HepG2 (cell line): ENCODE data around the gene TOP3B. TPM values are rescaled to one million over a fixed set of nuclear protein-coding genes. Genes with fewer than 3 reads are reported as not detected.

Experiments used
- ATAC-seq: fragments of 200-7000 bp; cut with Tn5 transposase; 3 replicates; pipeline ENCODE4 v1.9.1; 2020; ENCODE audit warnings: mild to moderate bottlenecking, moderate library complexity
- BruUV-seq: library from RNA; stranded (reverse); fragments of 400-500 nt; replicated peaks from 2 replicates; lab custom pipeline; 2021; lab: Mats Ljungman, UMichigan
- CTCF ChIA-PET: fragments of 300-600 bp; formaldehyde crosslinking; extraction: SDS; loops from one replicate; lab custom pipeline; 2021; ENCODE audit warnings: low total read pairs, inconsistent platforms, low intra/inter-chr PET ratio; lab: Yijun Ruan, JAX
- POLR2A ChIA-PET: fragments of 350-600 bp; sonication (Branson Sonifier 250); formaldehyde crosslinking; loops from one replicate; lab custom pipeline; 2020; ENCODE audit warnings: antibody characterized with exemption, inconsistent platforms; lab: Yijun Ruan, JAX
- DNase-seq: peaks from one replicate; pipeline ENCODE4 v3.0.0-alpha.2; 2015; ENCODE audit warnings: low spot score
- FAIRE-seq: peaks from 3 replicates; lab custom pipeline; 2011; peaks lifted over from hg19 to GRCh38; lab: Jason Lieb, UNC
- H2AFZ ChIP-seq: one replicate; pipeline ENCODE4 v1.6.1; 2011; ENCODE audit warnings: low read length, inconsistent platforms
- H3K27ac ChIP-seq: fragments of 300-600 bp; 3 replicates; pipeline ENCODE4 v1.8.0; 2011; ENCODE audit warnings: mixed run types, mild to moderate bottlenecking, mixed read lengths, low read length, inconsistent platforms; ENCODE audit not compliant: insufficient read depth; ENCODE audit errors: extremely low read length
- H3K27me3 ChIP-seq, 2 experiments: fragments of 200-600 bp in 1 of 2; 2 replicates in 1 of 2; 3 replicates in 1 of 2; pipeline versions ENCODE4 v1.6.0 to v1.8.0; 2011; ENCODE audit warnings: low read length in 2 of 2, mild to moderate bottlenecking in 2 of 2, moderate library complexity in 2 of 2, inconsistent platforms in 1 of 2; ENCODE audit not compliant: insufficient read depth in 2 of 2, control insufficient read depth in 1 of 2
- H3K36me3 ChIP-seq, 2 experiments: fragments of 200-600 bp in 1 of 2; replicated peaks in 1 of 2; 2 replicates in 1 of 2; 3 replicates in 1 of 2; pipeline versions ENCODE4 v1.5.1 to v1.8.0; 2011; ENCODE audit warnings: low read length in 2 of 2, inconsistent platforms in 1 of 2; ENCODE audit not compliant: insufficient read depth in 2 of 2, control insufficient read depth in 1 of 2
- H3K4me1 ChIP-seq: 2 replicates; pipeline ENCODE4 v1.5.1; 2012; ENCODE audit warnings: low read length, inconsistent platforms; ENCODE audit not compliant: insufficient read depth
- H3K4me2 ChIP-seq: 2 replicates; pipeline ENCODE4 v1.6.0; 2011; ENCODE audit warnings: low read depth, low read length, inconsistent platforms
- H3K4me3 ChIP-seq, 3 experiments: fragments of 200-600 bp in 1 of 3; sonication (generic), shearing (Covaris generic) in 1 of 3; replicated peaks in 1 of 3; 2 replicates each; pipeline ENCODE4 v1.5.1; 2011 to 2016; ENCODE audit warnings: low read length in 3 of 3, inconsistent platforms in 2 of 3, low read depth in 2 of 3, mild to moderate bottlenecking in 2 of 3, control low read depth in 1 of 3, mixed read lengths in 1 of 3; ENCODE audit not compliant: insufficient read depth in 1 of 3
- H3K79me2 ChIP-seq: one replicate; pipeline ENCODE4 v1.6.1; 2011; ENCODE audit warnings: low read length, inconsistent platforms; ENCODE audit not compliant: insufficient read depth
- H3K9ac ChIP-seq: 2 replicates; pipeline ENCODE4 v1.6.0; 2011; ENCODE audit warnings: mild to moderate bottlenecking, low read depth, low read length, inconsistent platforms; ENCODE audit not compliant: insufficient read depth
- H3K9me3 ChIP-seq: 2 replicates; pipeline ENCODE4 v1.5.1; 2012; ENCODE audit warnings: mild to moderate bottlenecking, low read length
- H4K20me1 ChIP-seq: 2 replicates; pipeline ENCODE4 v1.6.0; 2011; ENCODE audit warnings: inconsistent platforms, mild to moderate bottlenecking, low read length, moderate library complexity; ENCODE audit not compliant: insufficient read depth
- AGO2 ChIP-seq: fragments of 200-400 bp; formaldehyde crosslinking; optimal IDR thresholded peaks from 2 replicates; pipeline ENCODE3; 2017; ENCODE audit warnings: mild to moderate bottlenecking, low read depth, low read length, moderate library complexity
- AKAP8 ChIP-seq: sonication (generic); formaldehyde crosslinking; IDR thresholded peaks from 2 replicates; pipeline ENCODE4 v1.5.1; 2020; ENCODE audit warnings: mild to moderate bottlenecking, missing genetic modification reagents
- CHD4 ChIP-seq: fragments of 200-600 bp; sonication (generic); IDR thresholded peaks from 2 replicates; pipeline ENCODE4 v1.7.0; 2017; ENCODE audit warnings: mild to moderate bottlenecking, low read length, borderline replicate concordance
- ETV5 ChIP-seq: IDR thresholded peaks from 2 replicates; pipeline ENCODE4 v1.6.1; 2018; ENCODE audit warnings: missing biosample characterization, missing genetic modification reagents, inconsistent platforms, borderline replicate concordance
- HCFC1 ChIP-seq: fragments of 150-350 bp; IDR thresholded peaks from 2 replicates; pipeline ENCODE4 v1.6.1; 2014; ENCODE audit warnings: low read depth, low read length
- HNF4A ChIP-seq: sonication (generic); formaldehyde crosslinking; IDR thresholded peaks from 2 replicates; pipeline ENCODE4 v1.4.0; 2020; ENCODE audit warnings: missing genetic modification reagents
- KLF15 ChIP-seq: sonication (generic); formaldehyde crosslinking; IDR thresholded peaks from 2 replicates; pipeline ENCODE4 v1.8.1; 2023; ENCODE audit warnings: borderline replicate concordance, mild to moderate bottlenecking, inconsistent platforms, missing genetic modification reagents, mixed read lengths
- POLR2A ChIP-seq, 2 experiments: IDR thresholded peaks; 2 replicates each; pipeline ENCODE4 v1.6.1; 2011; ENCODE audit warnings: low read depth in 2 of 2, low read length in 2 of 2, mild to moderate bottlenecking in 1 of 2, moderate library complexity in 1 of 2; ENCODE audit not compliant: insufficient read depth in 1 of 2
- SAFB2 ChIP-seq: sonication (generic); formaldehyde crosslinking; IDR thresholded peaks from 2 replicates; pipeline ENCODE4 v1.5.1; 2020; ENCODE audit warnings: missing genetic modification reagents, low read depth, mild to moderate bottlenecking, borderline replicate concordance
- ZBTB21 ChIP-seq: sonication (generic); formaldehyde crosslinking; IDR thresholded peaks from 2 replicates; pipeline ENCODE4 v1.4.0; 2020; ENCODE audit warnings: missing genetic modification reagents
- WGBS: methylation state at CpG from one replicate; pipeline ENCODE4 v1.1.6; 2017; ENCODE audit warnings: low lambda C conversion rate; 5-methylcytosine and 5-hydroxymethylcytosine counted together
- in situ Hi-C: cut with HindIII; loops from 2 replicates; pipeline ENCODE4 v1.10.0; 2017; ENCODE audit warnings: low pct_unique_long_range_greater_than_20kb; ENCODE audit not compliant: extremely low pct_ligation_motif_present
- intact Hi-C: fragments of 100-400 bp; cut with micrococcal nuclease; formaldehyde crosslinking; loops from one replicate; pipeline ENCODE4 v1.10.0; 2022; ENCODE audit not compliant: unreplicated experiment
- polyA plus RNA-seq, 8 experiments: library from polyadenylated mRNA; depleted of rRNA in 3 of 8; stranded (reverse) in 7 of 8; unstranded in 1 of 8; fragments of >200 nt; fragmentation: Illumina TruSeq in 4 of 8; extraction: Trizol in 4 of 8; gene quantifications; 2 replicates each; pipeline versions ENCODE4 v1.2.1 to v1.2.3, GENCODE V29; 2011 to 2016; ENCODE audit warnings: low read depth in 4 of 8, missing spikeins in 1 of 8, mixed read lengths in 1 of 8; ENCODE audit not compliant: insufficient read depth in 1 of 8
- total RNA-seq, 5 experiments: library from RNA; depleted of rRNA; stranded (reverse); fragments of >200 nt; fragmentation: Illumina TruSeq; extraction: Trizol; gene quantifications; 2 replicates each; pipeline ENCODE4 v1.2.3, GENCODE V29; 2016; ENCODE audit warnings: low read depth in 1 of 5
- TF ChIP-seq, protein P1 (sequence below): sonication (generic); formaldehyde crosslinking; IDR thresholded peaks from 2 replicates; pipeline ENCODE4 v1.4.0; 2020; ENCODE audit warnings: missing genetic modification reagents, borderline replicate concordance
- TF ChIP-seq, protein P2 (sequence below): IDR thresholded peaks from 2 replicates; pipeline ENCODE4 v1.6.1; 2016; ENCODE audit warnings: low read depth, control low read depth

TOP3B gene
- total and polyA plus RNA-seq, 2 of the 13 experiments (the other 11 are each of a cell fraction or from before 2014, with no cell fraction given) = 28.5 to 29.7 TPM

DNA sequence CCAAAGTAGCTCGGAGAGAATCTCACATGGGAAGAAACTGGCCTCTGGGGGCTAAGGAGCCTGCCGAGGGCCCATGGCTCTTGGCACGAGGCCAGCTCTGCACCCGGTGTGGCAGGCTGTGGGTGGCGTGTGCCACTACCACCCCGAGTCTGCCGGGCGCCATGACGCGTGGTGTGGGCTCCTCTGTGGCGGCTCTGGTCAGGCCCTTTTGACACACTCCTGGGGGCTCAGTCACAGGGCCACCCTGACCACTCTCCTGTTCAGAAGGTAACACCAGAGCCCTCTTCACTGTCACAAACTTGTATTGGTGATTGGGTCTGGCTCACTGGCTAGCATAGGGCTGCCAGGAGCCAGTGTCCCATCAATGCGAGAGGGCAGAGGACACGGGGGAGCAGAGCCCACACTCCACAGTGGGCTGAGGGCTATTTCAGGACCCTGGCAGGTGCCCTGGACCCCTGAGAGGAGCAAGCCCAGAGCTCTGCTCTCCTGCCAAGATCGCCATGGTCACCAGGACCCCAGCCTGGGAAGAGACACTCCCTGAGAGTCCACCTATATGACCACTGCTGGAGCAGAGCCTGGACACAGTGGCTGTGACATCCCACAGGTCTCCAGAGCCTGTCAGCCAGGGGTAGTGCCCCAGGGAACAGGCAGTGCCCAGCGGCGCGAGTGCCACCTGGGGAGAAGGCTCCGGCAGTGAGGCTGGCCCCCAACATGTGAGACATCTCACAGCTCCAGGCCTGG is 21.3 kb downstream of the TOP3B start:
- intact Hi-C loops = no loop called here
- in situ Hi-C loops = no loop called here
- Histone ChIP-seq H3K27ac (no peak overlapping the region), H2AFZ (no peak overlapping the region), H3K9ac (no peak overlapping the region), H3K27me3 (no peaks in the 10 kb centered on the region), H3K4me1 (no peaks in the 10 kb centered on the region), H3K4me3 (no peak overlapping the region), H4K20me1 (no peaks in the 10 kb centered on the region), H3K4me2 (no peak overlapping the region), H3K9me3 (no peaks in the 10 kb centered on the region), H3K79me2 (no peaks in the 10 kb centered on the region), H3K36me3 (peaks cover 18 to 50% of the 10 kb centered on the region in 2 experiments; a peak in 4 of 5 replicates)
- TF ChIP-seq AGO2 (peak; percentile 42), ETV5 (CRISPR knock-in tag) (no peak), ZBTB21 (CRISPR knock-in tag) (no peak)
- WGBS = 89% methylated on average over 9 of the region's 18 CpGs
- ChIA-PET CTCF (no interaction called here), POLR2A (no interaction called here)
- DNase-seq (no peak), FAIRE-seq (no peak), ATAC-seq (no peak)
- BruUV-seq = no TSS peak

DNA sequence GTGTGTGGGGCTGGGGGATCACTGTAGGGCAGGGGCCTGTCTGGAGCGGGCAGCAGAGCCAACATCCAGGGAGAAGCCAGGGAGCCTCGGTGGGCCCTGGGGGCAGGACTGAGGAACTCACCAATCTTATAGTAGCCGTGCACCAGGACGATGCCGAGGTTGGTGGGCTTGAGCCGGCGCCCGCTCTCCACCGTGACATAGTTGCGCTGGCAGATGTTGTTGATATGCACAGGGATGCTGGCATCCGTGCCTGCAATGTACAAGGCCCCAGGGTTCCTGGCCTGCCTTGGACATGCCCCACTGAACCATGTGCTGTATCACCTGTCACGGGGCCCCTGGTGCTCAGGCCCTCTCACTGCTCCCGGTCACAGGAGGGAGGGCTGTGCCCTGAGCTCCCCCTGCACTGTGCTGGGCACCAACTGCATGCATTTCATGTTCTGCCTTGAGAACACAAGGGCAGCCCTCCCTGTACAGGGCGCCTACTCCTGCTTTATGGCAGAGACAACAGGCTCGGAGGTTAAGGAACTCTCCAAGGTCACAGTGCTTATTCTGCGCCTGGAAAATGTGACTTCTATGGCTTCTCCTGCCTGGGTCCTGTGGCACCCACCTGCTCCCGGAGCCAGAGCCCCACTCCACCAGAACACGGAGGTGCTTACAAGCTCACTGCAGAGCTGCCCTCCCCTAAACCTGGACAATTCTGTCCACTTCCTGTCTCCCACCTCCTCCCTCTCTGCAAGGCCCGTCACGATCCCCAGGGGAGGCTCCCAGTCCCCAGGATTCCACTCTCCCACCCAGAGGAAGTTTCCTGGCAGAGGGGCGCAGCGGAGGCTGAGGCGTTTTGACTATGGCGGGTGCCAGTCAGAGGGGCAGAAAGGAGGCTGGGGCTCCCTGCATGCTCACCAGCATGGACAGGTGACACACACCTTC is 22.1 kb downstream of the TOP3B start:
- H4K20me1 ChIP-seq = no peaks in the 10 kb centered on the region
- no peak for FAIRE-seq
- BruUV-seq = no TSS peak
- no peak for DNase-seq
- in situ Hi-C loops (no loop called here), intact Hi-C loops (no loop called here)
- no peaks in the 10 kb centered on the region for H3K9me3 ChIP-seq
- H3K4me1 ChIP-seq = no peaks in the 10 kb centered on the region
- no peak overlapping the region for H2AFZ ChIP-seq
- POLR2A ChIA-PET = no interaction called here
- WGBS = 100% methylated on average over 7 of the region's 24 CpGs
- H3K4me2 ChIP-seq = no peak overlapping the region
- CTCF ChIA-PET = no interaction called here
- no peaks in the 10 kb centered on the region for H3K79me2 ChIP-seq
- no peak overlapping the region for H3K4me3 ChIP-seq
- no peaks in the 10 kb centered on the region for H3K27me3 ChIP-seq
- ATAC-seq = no peak; the same call in 2 of the 3 replicates
- no peak overlapping the region for H3K27ac ChIP-seq
- H3K9ac ChIP-seq = no peak overlapping the region
- H3K36me3 ChIP-seq = peaks cover 18 to 46% of the 10 kb centered on the region in 2 experiments; a peak in 3 of 5 replicates
- no peak for TF ChIP-seq KLF15 (CRISPR knock-in tag)
- 0 out of 4 replicates have a peak, but pooled peaks of 1 of the 2 experiments have one; percentile 14 for TF ChIP-seq POLR2A (IDR thresholded peaks at IDR 0.05; ENCODE audit: insufficient read depth in 1 of 2, low read depth in 2 of 2, low read length in 2 of 2)
- TF ChIP-seq, protein P1, sequence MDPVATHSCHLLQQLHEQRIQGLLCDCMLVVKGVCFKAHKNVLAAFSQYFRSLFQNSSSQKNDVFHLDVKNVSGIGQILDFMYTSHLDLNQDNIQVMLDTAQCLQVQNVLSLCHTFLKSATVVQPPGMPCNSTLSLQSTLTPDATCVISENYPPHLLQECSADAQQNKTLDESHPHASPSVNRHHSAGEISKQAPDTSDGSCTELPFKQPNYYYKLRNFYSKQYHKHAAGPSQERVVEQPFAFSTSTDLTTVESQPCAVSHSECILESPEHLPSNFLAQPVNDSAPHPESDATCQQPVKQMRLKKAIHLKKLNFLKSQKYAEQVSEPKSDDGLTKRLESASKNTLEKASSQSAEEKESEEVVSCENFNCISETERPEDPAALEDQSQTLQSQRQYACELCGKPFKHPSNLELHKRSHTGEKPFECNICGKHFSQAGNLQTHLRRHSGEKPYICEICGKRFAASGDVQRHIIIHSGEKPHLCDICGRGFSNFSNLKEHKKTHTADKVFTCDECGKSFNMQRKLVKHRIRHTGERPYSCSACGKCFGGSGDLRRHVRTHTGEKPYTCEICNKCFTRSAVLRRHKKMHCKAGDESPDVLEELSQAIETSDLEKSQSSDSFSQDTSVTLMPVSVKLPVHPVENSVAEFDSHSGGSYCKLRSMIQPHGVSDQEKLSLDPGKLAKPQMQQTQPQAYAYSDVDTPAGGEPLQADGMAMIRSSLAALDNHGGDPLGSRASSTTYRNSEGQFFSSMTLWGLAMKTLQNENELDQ (CRISPR knock-in tag) = no peak
- peak; percentile 65; the same call in 1 of the 2 replicates for TF ChIP-seq AKAP8 (CRISPR knock-in tag)
- TF ChIP-seq, protein P2, sequence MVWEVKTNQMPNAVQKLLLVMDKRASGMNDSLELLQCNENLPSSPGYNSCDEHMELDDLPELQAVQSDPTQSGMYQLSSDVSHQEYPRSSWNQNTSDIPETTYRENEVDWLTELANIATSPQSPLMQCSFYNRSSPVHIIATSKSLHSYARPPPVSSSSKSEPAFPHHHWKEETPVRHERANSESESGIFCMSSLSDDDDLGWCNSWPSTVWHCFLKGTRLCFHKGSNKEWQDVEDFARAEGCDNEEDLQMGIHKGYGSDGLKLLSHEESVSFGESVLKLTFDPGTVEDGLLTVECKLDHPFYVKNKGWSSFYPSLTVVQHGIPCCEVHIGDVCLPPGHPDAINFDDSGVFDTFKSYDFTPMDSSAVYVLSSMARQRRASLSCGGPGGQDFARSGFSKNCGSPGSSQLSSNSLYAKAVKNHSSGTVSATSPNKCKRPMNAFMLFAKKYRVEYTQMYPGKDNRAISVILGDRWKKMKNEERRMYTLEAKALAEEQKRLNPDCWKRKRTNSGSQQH (CRISPR knock-in tag) = no peak
- no peak for TF ChIP-seq SAFB2 (CRISPR knock-in tag)
- TF ChIP-seq AGO2 = peak; percentile 20
- TF ChIP-seq HNF4A (CRISPR knock-in tag) = no peak
- no peak for TF ChIP-seq CHD4
- no peak for TF ChIP-seq HCFC1
